HEK293 (cell line): ENCODE measurements around the gene ZSCAN9.

Experiments used
- CTCF ChIA-PET: fragments of 350-600 bp; formaldehyde crosslinking; extraction: SDS; loops from one replicate; lab custom pipeline; 2021; ENCODE audit warnings: antibody characterized with exemption; lab: Yijun Ruan, JAX
- POLR2A ChIA-PET: fragments of 300-600 bp; formaldehyde crosslinking; extraction: SDS; loops from one replicate; lab custom pipeline; 2020; ENCODE audit warnings: antibody characterized with exemption, inconsistent platforms; lab: Yijun Ruan, JAX
- H3K27ac ChIP-seq: fragments of 200-500 bp; sonication (Bioruptor generic); 2 replicates; pipeline ENCODE4 v1.5.1; 2014; ENCODE audit warnings: low read depth, low read length, control low read depth, inconsistent platforms; ENCODE audit errors: extremely low read depth
- H3K36me3 ChIP-seq, 2 experiments: fragments of 200-500 bp in 1 of 2; sonication (Bioruptor generic) in 1 of 2; 1 replicate in 1 of 2; 2 replicates in 1 of 2; pipeline ENCODE4 v1.5.1; 2014 to 2017; ENCODE audit warnings: inconsistent platforms in 2 of 2, low read length in 2 of 2; ENCODE audit not compliant: control insufficient read depth in 2 of 2, insufficient read depth in 1 of 2
- H3K4me1 ChIP-seq: fragments of 200-500 bp; sonication (Bioruptor generic); 2 replicates; pipeline ENCODE4 v1.5.1; 2014; ENCODE audit warnings: mild to moderate bottlenecking, low read length, inconsistent platforms; ENCODE audit not compliant: control insufficient read depth, insufficient read depth
- H3K4me3 ChIP-seq: 2 replicates; pipeline ENCODE4 v1.5.1; 2011; ENCODE audit warnings: low read depth, mild to moderate bottlenecking, control low read depth, low read length, moderate library complexity
- H3K9me3 ChIP-seq: fragments of 200-500 bp; sonication (Bioruptor generic); 2 replicates; pipeline ENCODE4 v1.5.1; 2014; ENCODE audit warnings: low read depth, low read length, inconsistent platforms; ENCODE audit not compliant: control insufficient read depth, insufficient read depth
- BCL11B ChIP-seq: fragments of 450-650 bp; formaldehyde crosslinking; IDR thresholded peaks from 2 replicates; pipeline ENCODE4 v1.5.1; 2016; ENCODE audit warnings: low read depth, missing biosample characterization, missing genetic modification characterization
- FEZF1 ChIP-seq: fragments of 450-650 bp; formaldehyde crosslinking; IDR thresholded peaks from 2 replicates; pipeline ENCODE4 v1.5.1; 2016; ENCODE audit warnings: missing biosample characterization, missing genetic modification characterization
- GLIS2 ChIP-seq: fragments of 450-650 bp; formaldehyde crosslinking; IDR thresholded peaks from 2 replicates; pipeline ENCODE4 v1.5.1; 2016; ENCODE audit warnings: missing biosample characterization, missing genetic modification characterization
- HOXD13 ChIP-seq: sonication (generic); formaldehyde crosslinking; IDR thresholded peaks from 2 replicates; pipeline ENCODE4 v1.8.0; 2022; ENCODE audit warnings: missing genetic modification reagents, borderline replicate concordance
- KLF8 ChIP-seq: fragments of 450-650 bp; formaldehyde crosslinking; IDR thresholded peaks from 2 replicates; pipeline ENCODE4 v1.5.1; 2016; ENCODE audit warnings: missing biosample characterization, missing genetic modification characterization
- PATZ1 ChIP-seq: fragments of 450-650 bp; formaldehyde crosslinking; IDR thresholded peaks from 2 replicates; pipeline ENCODE4 v1.5.1; 2016; ENCODE audit warnings: missing biosample characterization, missing genetic modification characterization
- RBAK ChIP-seq: fragments of 450-650 bp; formaldehyde crosslinking; IDR thresholded peaks from 2 replicates; pipeline ENCODE4 v1.5.1; 2016; ENCODE audit warnings: missing biosample characterization, missing genetic modification characterization
- TCF7L2 ChIP-seq: IDR thresholded peaks from 2 replicates; pipeline ENCODE4 v1.6.1; 2011; ENCODE audit warnings: low read depth, mild to moderate bottlenecking, inconsistent platforms, low read length, moderate library complexity, borderline replicate concordance
- ZBTB49 ChIP-seq: fragments of 450-650 bp; formaldehyde crosslinking; IDR thresholded peaks from 2 replicates; pipeline ENCODE4 v1.5.1; 2016; ENCODE audit warnings: missing biosample characterization, missing genetic modification characterization, low read depth
- ZBTB8A ChIP-seq: fragments of 450-650 bp; formaldehyde crosslinking; IDR thresholded peaks from 2 replicates; pipeline ENCODE4 v1.5.1; 2016; ENCODE audit warnings: missing biosample characterization, missing genetic modification characterization
- ZNF112 ChIP-seq: fragments of 450-650 bp; formaldehyde crosslinking; IDR thresholded peaks from 2 replicates; pipeline ENCODE4 v1.5.0; 2017; ENCODE audit warnings: missing biosample characterization, missing genetic modification characterization
- ZNF16 ChIP-seq: fragments of 450-650 bp; formaldehyde crosslinking; IDR thresholded peaks from 2 replicates; pipeline ENCODE4 v1.5.1; 2016; ENCODE audit warnings: low read depth, missing biosample characterization, missing genetic modification characterization
- ZNF274 ChIP-seq, 2 experiments: fragments of 200-500 bp in 1 of 2; fragments of 450-650 bp in 1 of 2; sonication (Bioruptor generic) in 1 of 2; formaldehyde crosslinking in 1 of 2; IDR thresholded peaks; 2 replicates each; pipeline versions ENCODE4 v1.5.1 to v1.6.1; 2014 to 2016; ENCODE audit warnings: borderline replicate concordance in 1 of 2, inconsistent platforms in 1 of 2, low read length in 1 of 2, missing biosample characterization in 1 of 2, missing genetic modification characterization in 1 of 2
- ZNF335 ChIP-seq: fragments of 450-650 bp; formaldehyde crosslinking; conservative IDR thresholded peaks from 2 replicates; pipeline ENCODE4 v1.5.1; 2016; ENCODE audit warnings: missing biosample characterization, missing genetic modification characterization
- ZNF350 ChIP-seq: fragments of 450-650 bp; formaldehyde crosslinking; IDR thresholded peaks from 2 replicates; pipeline ENCODE4 v1.5.0; 2017; ENCODE audit warnings: missing biosample characterization, mild to moderate bottlenecking, missing genetic modification characterization
- ZNF391 ChIP-seq: fragments of 450-650 bp; formaldehyde crosslinking; IDR thresholded peaks from 2 replicates; pipeline ENCODE4 v1.5.1; 2016; ENCODE audit warnings: low read depth, missing biosample characterization, missing genetic modification characterization, borderline replicate concordance
- ZNF394 ChIP-seq: fragments of 450-650 bp; formaldehyde crosslinking; IDR thresholded peaks from 2 replicates; pipeline ENCODE4 v1.5.1; 2016; ENCODE audit warnings: missing biosample characterization, missing genetic modification characterization, mild to moderate bottlenecking, moderate library complexity, borderline replicate concordance
- ZNF416 ChIP-seq: fragments of 450-650 bp; formaldehyde crosslinking; IDR thresholded peaks from 2 replicates; pipeline ENCODE4 v1.5.1; 2016; ENCODE audit warnings: missing biosample characterization, missing genetic modification characterization
- ZNF510 ChIP-seq: fragments of 450-650 bp; formaldehyde crosslinking; IDR thresholded peaks from 2 replicates; pipeline ENCODE4 v1.5.1; 2018; ENCODE audit warnings: mild to moderate bottlenecking, missing genetic modification characterization, missing biosample characterization; ENCODE audit not compliant: insufficient replicate concordance
- ZNF544 ChIP-seq: fragments of 450-650 bp; formaldehyde crosslinking; IDR thresholded peaks from 2 replicates; pipeline ENCODE4 v1.5.0; 2017; ENCODE audit warnings: missing biosample characterization, missing genetic modification characterization
- ZNF561 ChIP-seq: fragments of 450-650 bp; IDR thresholded peaks from 2 replicates; pipeline ENCODE4 v1.5.1; 2018; ENCODE audit warnings: missing biosample characterization, missing genetic modification characterization, borderline replicate concordance
- ZNF580 ChIP-seq: fragments of 450-650 bp; formaldehyde crosslinking; IDR thresholded peaks from 2 replicates; pipeline ENCODE4 v1.5.1; 2016; ENCODE audit warnings: missing biosample characterization, missing genetic modification characterization
- ZNF600 ChIP-seq: fragments of 450-650 bp; formaldehyde crosslinking; IDR thresholded peaks from 2 replicates; pipeline ENCODE4 v1.5.1; 2016; ENCODE audit warnings: missing biosample characterization, missing genetic modification characterization
- ZNF621 ChIP-seq: fragments of 450-650 bp; formaldehyde crosslinking; IDR thresholded peaks from 2 replicates; pipeline ENCODE4 v1.5.1; 2017; ENCODE audit warnings: missing biosample characterization, missing genetic modification characterization
- ZNF670 ChIP-seq: fragments of 450-650 bp; formaldehyde crosslinking; IDR thresholded peaks from 2 replicates; pipeline ENCODE4 v1.5.1; 2016; ENCODE audit warnings: missing biosample characterization, missing genetic modification characterization, low read depth
- ZNF777 ChIP-seq: fragments of 450-650 bp; formaldehyde crosslinking; IDR thresholded peaks from 2 replicates; pipeline ENCODE4 v1.5.1; 2017; ENCODE audit warnings: missing biosample characterization, missing genetic modification characterization, borderline replicate concordance
- ZSCAN5A ChIP-seq: fragments of 450-650 bp; formaldehyde crosslinking; IDR thresholded peaks from 2 replicates; pipeline ENCODE4 v1.5.1; 2016; ENCODE audit warnings: missing biosample characterization, missing genetic modification characterization

Gene ZSCAN9

GRCh38 chr6:28280595-28281287 lies 55.7 kb downstream of the ZSCAN9 start (continued):
- TF ChIP-seq GLIS2 (tag by site-specific recombination) (no peak), ZNF350 (no peak)

- no peaks in the 10 kb centered on the region for H3K9me3 ChIP-seq
- no peaks in the 10 kb centered on the region for H3K4me1 ChIP-seq
- H3K27ac ChIP-seq, result peak within 1 kb of the TSS; percentile 65; the same call in 1 of the 2 replicates
- H3K4me3 ChIP-seq, result peak within 1 kb of the TSS; percentile 89
- ChIA-PET CTCF (interaction anchor here (0.6 to 1.9 kb wide), 5 partner anchors 15 to 653 kb away, joined by 3 to 6 read pairs (median 4); partner anchors contain the start of gene ZSCAN26), POLR2A (interaction anchor here (0.6 to 1.7 kb wide), 17 partner anchors 9 to 387 kb away, joined by 3 to 34 read pairs (median 5); partner anchors contain the start of genes ZKSCAN3, ZKSCAN4, ZKSCAN8 and ZSCAN26)
- H3K36me3 ChIP-seq, result peaks cover 10 to 50% of the 10 kb centered on the region in 2 experiments; a peak in 2 of 3 replicates
- no peak for TF ChIP-seq TCF7L2
- TF ChIP-seq ZNF544 (tag by site-specific recombination), result no peak
- TF ChIP-seq ZNF621 (tag by site-specific recombination), result no peak
- no peak for TF ChIP-seq ZNF670 (tag by site-specific recombination)
- no peak for TF ChIP-seq ZNF391 (tag by site-specific recombination)
- TF ChIP-seq RBAK (tag by site-specific recombination), result no peak
- TF ChIP-seq ZNF394, result peak; percentile 99
- TF ChIP-seq KLF8, result peak; percentile 85
- no peak for TF ChIP-seq ZNF112 (tag by site-specific recombination)
- TF ChIP-seq ZNF335 (tag by site-specific recombination), result peak; percentile 82
- TF ChIP-seq ZSCAN5A (tag by site-specific recombination), result no peak
- no peak for TF ChIP-seq ZNF777
- 0 out of 2 replicates have a peak, but pooled peaks have one; percentile 71 for TF ChIP-seq ZNF561 (tag by site-specific recombination)
- peak; percentile 91 for TF ChIP-seq ZBTB8A (tag by site-specific recombination)
- no peak for TF ChIP-seq FEZF1
- peak; percentile 38; the same call in 1 of the 2 replicates for TF ChIP-seq BCL11B
- peak; percentile 36; the same call in 1 of the 2 replicates for TF ChIP-seq ZNF16 (tag by site-specific recombination)
- TF ChIP-seq HOXD13 (CRISPR knock-in tag), result no peak
- peak; percentile 56; the same call in 1 of the 2 replicates for TF ChIP-seq ZNF600
- TF ChIP-seq ZBTB49 (tag by site-specific recombination), result no peak
- no peak for TF ChIP-seq ZNF416 (tag by site-specific recombination)
- TF ChIP-seq PATZ1 (tag by site-specific recombination), result peak; percentile 55
- TF ChIP-seq ZNF510 (tag by site-specific recombination), result no peak
- no peak for TF ChIP-seq ZNF274 (IDR thresholded peaks at IDR 0.05; ENCODE audit: low read length)
- TF ChIP-seq ZNF274 (tag by site-specific recombination; IDR thresholded peaks at IDR 0.05; ENCODE audit: borderline replicate concordance), result no peak
- TF ChIP-seq ZNF580, result no peak
- no peak for TF ChIP-seq ZNF350
These were observed 56.4 kb downstream of the ZSCAN9 start, which contains the start of gene PGBD1 for GRCh38 chr6:28281288-28282064. TSS of gene PGBD1 (plus strand) at chr6:28281572. CDS start at chr6:28283814, 2,242 bp downstream.
